CD4-positive, alpha-beta T cell treated with Interferon alpha-2 for 1 hour (primary cell): ENCODE measurements around the gene WASHC2C.
"Not testable (repeated sequence)": the region's sequence is repeated elsewhere in the genome, so short reads cannot be mapped to it uniquely, and the experiment has no call there.

ENCODE experiments used
- DNase-seq, 2 donors: peaks; one replicate each; pipeline ENCODE4 v3.0.0-alpha.2; 2020 to 2022

WASHC2C gene

DNA sequence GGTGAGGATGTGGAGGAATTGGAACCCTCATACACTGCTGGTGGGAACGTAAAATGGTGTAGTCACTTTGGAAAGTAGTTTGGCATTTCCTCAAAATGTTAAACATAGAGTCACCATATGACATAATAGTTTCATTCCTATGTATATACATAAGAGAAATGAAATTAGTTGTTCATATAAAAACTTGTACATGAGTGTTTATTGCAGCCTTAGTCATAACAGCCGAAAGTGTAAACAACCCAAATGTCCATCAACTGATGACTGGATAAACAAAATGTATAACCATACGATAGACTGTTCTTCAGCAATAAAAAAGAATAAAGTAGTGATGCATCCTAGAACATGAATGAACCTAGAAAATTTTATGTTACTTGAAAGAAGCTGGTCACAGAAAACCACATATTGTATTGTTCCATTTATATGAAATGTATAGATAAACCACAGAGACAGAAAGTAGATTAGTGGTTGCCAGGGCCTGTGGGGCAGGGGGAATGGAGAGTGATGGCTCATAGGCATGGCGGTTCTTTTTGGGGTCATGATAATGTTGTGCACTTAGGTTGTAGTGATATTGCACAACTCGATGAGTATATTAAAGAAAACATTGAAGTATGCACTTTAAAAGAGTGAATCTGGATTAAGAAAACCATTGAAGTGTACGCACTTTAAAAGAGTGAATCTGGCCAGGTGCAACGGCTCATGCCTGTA, 44.8 kb downstream of the WASHC2C start:
- DNase-seq, result not testable (repeated sequence)

- not testable (repeated sequence) for DNase-seq
Measured at GRCh38 chr10:45786217-45786616, 59.2 kb downstream of the WASHC2C start.

DNA sequence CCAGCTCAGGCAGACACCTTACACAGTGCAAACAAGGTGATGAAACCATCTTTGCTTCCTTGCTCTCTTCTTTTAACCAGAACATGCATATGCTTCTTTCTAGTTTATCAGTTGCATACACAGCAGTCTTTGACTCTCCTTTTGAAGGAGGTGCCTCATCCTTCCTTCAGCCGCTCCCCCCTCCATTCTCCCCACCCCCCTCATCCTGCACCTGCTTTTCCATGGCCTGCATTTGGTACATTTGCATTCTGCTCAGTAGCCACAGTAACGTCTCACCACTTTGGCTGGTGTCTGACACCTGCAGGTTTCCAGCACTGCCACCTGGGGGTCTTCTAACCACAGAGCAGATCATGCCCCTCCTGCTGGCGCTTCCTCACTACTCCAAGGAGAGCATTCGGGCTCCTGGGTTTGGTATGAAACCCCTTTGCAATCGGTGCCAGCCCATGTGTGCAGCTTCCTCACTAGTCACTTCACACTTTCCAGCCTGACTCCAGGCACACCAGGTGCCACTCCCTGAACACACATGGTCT, 60.2 kb downstream of the WASHC2C start:
- not testable (repeated sequence) for DNase-seq

DNA sequence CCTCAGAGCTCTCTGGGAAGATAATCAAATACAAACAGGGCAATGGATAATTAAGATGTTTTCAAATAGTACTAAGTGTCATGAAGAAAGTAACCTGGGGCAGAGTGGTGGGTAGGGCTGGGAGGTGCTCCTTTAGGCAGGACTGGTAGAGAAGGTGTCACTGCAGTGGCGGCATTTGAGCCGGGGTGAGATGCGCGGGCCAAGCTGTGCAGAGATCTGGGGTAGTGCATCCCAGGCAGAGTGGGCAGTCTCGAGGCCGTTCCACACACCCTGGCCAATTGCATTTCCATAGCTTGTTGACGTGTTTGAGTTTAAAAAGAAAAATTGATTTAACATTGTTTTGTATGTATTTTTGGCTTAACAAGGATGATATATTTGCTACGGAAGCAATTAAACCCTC, 62.9 kb downstream of the WASHC2C start:
- not testable (repeated sequence) for DNase-seq

- DNase-seq, result not testable (repeated sequence)
Measured at GRCh38 chr10:45790694-45791426, 63.8 kb downstream of the WASHC2C start.

DNA sequence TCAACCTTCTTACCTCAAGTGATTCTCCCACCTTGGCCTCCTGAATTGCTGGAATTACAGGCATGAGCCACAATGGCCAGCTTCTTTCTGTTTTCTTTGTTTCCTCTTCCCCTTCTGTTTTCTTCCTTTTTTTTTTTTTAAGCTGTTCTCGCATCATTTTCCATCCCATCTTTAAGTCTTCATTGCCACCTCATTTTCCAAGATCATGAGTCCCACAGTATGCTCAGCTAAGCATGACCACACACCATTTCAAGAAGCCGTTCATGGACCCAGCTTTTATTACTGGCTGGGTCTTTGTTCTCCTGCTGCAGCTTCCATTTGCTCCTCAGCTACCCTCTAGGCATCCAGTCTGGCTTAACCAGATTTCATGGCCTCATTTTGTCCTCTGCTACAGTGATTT, 67.7 kb downstream of the WASHC2C start:
- DNase-seq, result not testable (repeated sequence)

DNA sequence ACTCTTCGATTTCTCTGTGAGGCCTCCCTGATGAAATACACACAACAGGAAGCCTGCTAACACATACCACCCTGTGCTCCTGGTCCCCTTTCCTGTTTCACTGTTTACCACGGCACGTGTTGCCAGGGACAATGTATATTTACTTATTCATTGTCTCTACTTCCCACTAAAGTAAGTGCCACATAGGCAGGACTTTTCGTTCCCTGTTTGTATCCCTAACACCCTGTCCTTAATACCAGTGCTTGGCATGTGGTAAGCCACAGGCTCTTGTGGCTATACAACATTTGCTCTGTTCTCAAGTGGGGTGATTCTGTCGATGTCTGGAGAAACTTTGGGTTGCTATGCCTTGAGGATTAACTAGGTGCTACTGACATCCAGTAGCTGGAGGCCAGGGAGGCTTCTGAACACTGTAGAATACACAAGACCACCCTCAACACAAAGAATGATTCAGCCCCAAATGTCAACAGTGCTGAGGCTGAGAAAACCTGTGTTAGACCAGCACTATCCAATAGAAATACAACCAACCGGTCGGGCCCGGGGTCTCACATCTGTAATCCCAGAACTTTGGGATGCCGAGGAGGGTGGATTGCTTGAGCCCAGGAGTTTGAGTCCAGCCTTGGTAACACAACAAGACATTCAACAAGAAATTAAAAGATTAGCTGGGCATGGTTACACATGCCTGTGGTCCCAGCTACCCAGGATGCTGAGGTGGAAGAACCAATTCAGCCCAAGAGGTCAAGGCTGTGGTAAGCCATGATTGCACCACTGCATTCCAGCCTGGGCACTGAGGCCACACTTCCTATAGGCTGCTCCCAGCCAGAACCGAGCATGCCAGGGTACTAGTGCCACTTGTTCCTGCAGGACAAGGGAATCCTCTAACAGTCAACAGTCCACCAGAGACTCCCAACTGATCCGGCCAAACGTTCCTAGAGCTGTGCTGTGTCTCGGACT, 76.3 kb downstream of the WASHC2C start:
- not testable (repeated sequence) for DNase-seq

DNA sequence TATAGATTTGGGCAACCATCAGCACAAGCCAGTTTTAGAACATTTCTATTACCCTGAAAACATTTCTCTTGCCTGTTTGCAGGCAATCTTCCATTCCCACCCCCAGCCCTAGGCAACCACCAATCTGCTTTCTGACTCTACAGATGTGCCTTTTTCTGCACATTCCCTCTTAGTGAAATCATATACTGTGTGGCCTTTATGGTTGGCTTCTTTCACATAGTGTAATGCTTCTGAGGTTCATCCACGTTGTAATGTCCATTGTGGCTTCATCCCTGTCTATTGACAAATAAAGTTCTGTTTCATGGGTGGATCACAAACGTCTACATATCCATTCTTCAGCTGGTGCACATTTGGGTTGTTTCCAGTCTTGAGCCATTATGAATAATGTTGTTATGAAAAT, 77.9 kb downstream of the WASHC2C start:
- not testable (repeated sequence) for DNase-seq

GRCh38 chr10:45809837-45810236, 82.8 kb downstream of the WASHC2C start:
- peak in 1 of 2 donors; percentile 8 for DNase-seq

- DNase-seq, result no peak
Measured at GRCh38 chr10:45811075-45811474, 84.0 kb downstream of the WASHC2C start.

DNA sequence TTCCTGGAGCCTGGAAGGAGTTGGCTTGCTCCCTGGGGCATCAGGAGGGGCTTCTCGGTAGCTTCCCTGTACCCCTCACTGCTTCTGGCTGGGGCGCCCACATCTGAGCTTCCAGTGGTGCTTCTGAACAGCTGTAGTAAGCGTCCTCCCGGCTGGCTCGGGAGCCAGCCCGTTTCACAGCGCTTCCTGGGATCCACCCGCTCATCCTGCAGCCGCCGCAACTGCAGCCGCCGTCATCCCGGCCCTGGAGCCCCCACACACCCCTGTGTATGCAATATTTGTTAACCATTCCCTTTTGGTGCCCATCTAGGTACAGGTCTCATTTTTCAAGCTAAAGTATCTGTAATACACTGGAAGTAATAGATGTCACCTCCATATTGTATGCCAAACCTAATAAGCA, 85.9 kb downstream of the WASHC2C start:
- DNase-seq, result not testable (repeated sequence)

GRCh38 chr10:45814146-45814545, 87.1 kb downstream of the WASHC2C start:
- not testable (repeated sequence) for DNase-seq

- no peak for DNase-seq
Measured at GRCh38 chr10:45817130-45817859, 90.2 kb downstream of the WASHC2C start.

- DNase-seq, result no peak
Measured at GRCh38 chr10:45817912-45818311, 90.8 kb downstream of the WASHC2C start.

GRCh38 chr10:45819552-45819951, 92.5 kb downstream of the WASHC2C start:
- DNase-seq, result no peak

GRCh38 chr10:45820107-45820830, 93.2 kb downstream of the WASHC2C start:
- DNase-seq, result not testable (repeated sequence)

- not testable (repeated sequence) for DNase-seq
Measured at GRCh38 chr10:45822918-45823317, 95.9 kb downstream of the WASHC2C start.
